SK-N-SH (cell line): ENCODE data around the gene CDH4. TPM values are rescaled to one million over a fixed set of nuclear protein-coding genes. Genes with fewer than 3 reads are reported as not detected.

ENCODE experiments used
- CTCF ChIA-PET: fragments of 300-600, 350-600 bp; formaldehyde crosslinking; extraction: SDS; loops from one replicate; lab custom pipeline; 2021; lab: Yijun Ruan, JAX
- POLR2A ChIA-PET: fragments of 350-600 bp; sonication (Branson Sonifier 250); formaldehyde crosslinking; extraction: SDS; loops from one replicate; lab custom pipeline; 2020; ENCODE audit warnings: antibody characterized with exemption, inconsistent platforms; lab: Yijun Ruan, JAX
- DNase-seq: peaks from one replicate; pipeline ENCODE4 v3.0.0; 2012
- H2AFZ ChIP-seq: fragments of 200-600 bp; sonication (generic); 2 replicates; pipeline ENCODE4 v1.8.1; 2016; ENCODE audit warnings: antibody characterized with exemption, mild to moderate bottlenecking, low read depth
- H3F3A ChIP-seq: fragments of 200-600 bp; sonication (generic); replicated peaks from 2 replicates; pipeline ENCODE3; 2016; ENCODE audit warnings: antibody characterized with exemption, mild to moderate bottlenecking; ENCODE audit not compliant: insufficient read depth
- H3K27ac ChIP-seq, 2 experiments: fragments of 200-500 bp in 1 of 2; fragments of 200-600 bp in 1 of 2; sonication (Bioruptor generic) in 1 of 2; sonication (generic), shearing (Covaris generic) in 1 of 2; 2 replicates each; pipeline versions ENCODE4 v1.5.1 to v1.6.1; 2014 to 2016; ENCODE audit warnings: low read depth in 2 of 2, inconsistent platforms in 1 of 2, low read length in 1 of 2, mild to moderate bottlenecking in 1 of 2, mixed read lengths in 1 of 2
- H3K27me3 ChIP-seq: fragments of 200-600 bp; sonication (generic), shearing (Covaris generic); 2 replicates; pipeline ENCODE4 v1.6.1; 2016; ENCODE audit warnings: mixed run types; ENCODE audit not compliant: insufficient read depth
- H3K36me3 ChIP-seq, 2 experiments: fragments of 200-500 bp in 1 of 2; fragments of 200-600 bp in 1 of 2; sonication (Bioruptor generic) in 1 of 2; sonication (generic) in 1 of 2; replicated peaks in 1 of 2; 2 replicates each; pipeline versions ENCODE3 to v1.5.1; 2014 to 2016; ENCODE audit warnings: low read length in 1 of 2, mild to moderate bottlenecking in 1 of 2; ENCODE audit not compliant: insufficient read depth in 2 of 2, control insufficient read depth in 1 of 2
- H3K4me1 ChIP-seq, 2 experiments: fragments of 200-500 bp in 1 of 2; fragments of 200-600 bp in 1 of 2; sonication (Bioruptor generic) in 1 of 2; sonication (generic), shearing (Covaris generic) in 1 of 2; 2 replicates each; pipeline versions ENCODE4 v1.5.1 to v1.6.1; 2014 to 2016; ENCODE audit warnings: low read depth in 1 of 2, low read length in 1 of 2, mixed run types in 1 of 2; ENCODE audit not compliant: insufficient read depth in 2 of 2, control insufficient read depth in 1 of 2
- H3K4me2 ChIP-seq: fragments of 200-600 bp; sonication (generic), shearing (Covaris generic); 2 replicates; pipeline ENCODE4 v1.6.1; 2017; ENCODE audit warnings: mixed run types
- H3K4me3 ChIP-seq, 2 experiments: fragments of 200-500 bp in 1 of 2; fragments of 200-600 bp in 1 of 2; sonication (Bioruptor generic) in 1 of 2; sonication (generic), shearing (Covaris generic) in 1 of 2; 2 replicates each; pipeline versions ENCODE4 v1.5.1 to v1.8.1; 2014 to 2016; ENCODE audit warnings: low read depth in 2 of 2, inconsistent platforms in 1 of 2, low read length in 1 of 2, mild to moderate bottlenecking in 1 of 2, mixed read lengths in 1 of 2, moderate library complexity in 1 of 2
- H3K79me2 ChIP-seq: fragments of 200-600 bp; sonication (generic); 2 replicates; pipeline ENCODE4 v1.8.1; 2017; ENCODE audit warnings: mild to moderate bottlenecking; ENCODE audit not compliant: insufficient read depth
- H3K9ac ChIP-seq: fragments of 200-600 bp; sonication (generic); 2 replicates; pipeline ENCODE4 v1.6.1; 2017; ENCODE audit warnings: mixed run types
- H3K9me2 ChIP-seq: fragments of 200-600 bp; sonication (generic); 2 replicates; pipeline ENCODE4 v1.6.1; 2017; ENCODE audit warnings: mixed run types
- H3K9me3 ChIP-seq: fragments of 200-600 bp; sonication (generic); 2 replicates; pipeline ENCODE4 v1.6.1; 2017; ENCODE audit warnings: mixed run types, mild to moderate bottlenecking, moderate library complexity
- H4K20me1 ChIP-seq: fragments of 200-600 bp; sonication (generic); 2 replicates; pipeline ENCODE4 v1.6.1; 2017; ENCODE audit warnings: mild to moderate bottlenecking, mixed run types; ENCODE audit not compliant: insufficient read depth
- CHD2 ChIP-seq: fragments of 150-350 bp; IDR thresholded peaks from 2 replicates; pipeline ENCODE4 v1.6.1; 2018; ENCODE audit warnings: low read length; ENCODE audit not compliant: partially characterized antibody
- ELF1 ChIP-seq: IDR thresholded peaks from 2 replicates; pipeline ENCODE4 v1.4.0; 2012
- EP300 ChIP-seq, 2 experiments: IDR thresholded peaks; 2 replicates each; pipeline versions ENCODE4 v1.4.0 to v1.6.1; 2012; ENCODE audit warnings: borderline replicate concordance in 1 of 2, low read depth in 1 of 2, low read length in 1 of 2
- EZH2phosphoT487 ChIP-seq: fragments of 200-600 bp; sonication (generic); IDR thresholded peaks from 2 replicates; pipeline ENCODE4 v1.6.1; 2017; ENCODE audit warnings: low read depth, mixed run types, mild to moderate bottlenecking, antibody characterized with exemption, moderate library complexity, borderline replicate concordance
- FOXJ3 ChIP-seq: sonication (generic); formaldehyde crosslinking; IDR thresholded peaks from 2 replicates; pipeline ENCODE4 v1.5.1; 2020; ENCODE audit warnings: mild to moderate bottlenecking, missing genetic modification reagents
- FOXM1 ChIP-seq: IDR thresholded peaks from 2 replicates; pipeline ENCODE4 v1.4.0; 2012; ENCODE audit warnings: low read depth, mild to moderate bottlenecking
- GABPA ChIP-seq: IDR thresholded peaks from 2 replicates; pipeline ENCODE4 v1.4.0; 2012; ENCODE audit warnings: low read depth, mild to moderate bottlenecking
- IRF3 ChIP-seq: fragments of 150-350 bp; IDR thresholded peaks from 2 replicates; pipeline ENCODE4 v1.6.1; 2016; ENCODE audit warnings: mild to moderate bottlenecking, low read depth, low read length
- MEF2A ChIP-seq: IDR thresholded peaks from 2 replicates; pipeline ENCODE4 v1.4.0; 2012; ENCODE audit warnings: low read depth, borderline replicate concordance
- MXI1 ChIP-seq: IDR thresholded peaks from 2 replicates; pipeline ENCODE4 v1.6.1; 2012; ENCODE audit warnings: mild to moderate bottlenecking, low read depth, low read length, improper control_type of control experiment
- NFIC ChIP-seq: IDR thresholded peaks from 2 replicates; pipeline ENCODE4 v1.4.0; 2012; ENCODE audit warnings: borderline replicate concordance
- POLR2AphosphoS5 ChIP-seq: IDR thresholded peaks from 2 replicates; pipeline ENCODE4 v1.6.1; 2012; ENCODE audit warnings: low read depth, low read length
- RAD21 ChIP-seq: IDR thresholded peaks from 2 replicates; pipeline ENCODE4 v1.6.1; 2012; ENCODE audit warnings: mild to moderate bottlenecking, low read length
- RFX5 ChIP-seq: IDR thresholded peaks from 2 replicates; pipeline ENCODE4 v1.6.1; 2012; ENCODE audit warnings: mild to moderate bottlenecking, improper control_type of control experiment, low read length
- SIN3A ChIP-seq: IDR thresholded peaks from 2 replicates; pipeline ENCODE4 v1.6.1; 2012; ENCODE audit warnings: low read depth, mild to moderate bottlenecking, low read length, moderate library complexity, borderline replicate concordance
- SMC3 ChIP-seq: IDR thresholded peaks from 2 replicates; pipeline ENCODE4 v1.6.1; 2012; ENCODE audit warnings: low read depth, low read length, improper control_type of control experiment
- TEAD4 ChIP-seq: IDR thresholded peaks from 2 replicates; pipeline ENCODE4 v1.4.0; 2012; ENCODE audit warnings: mild to moderate bottlenecking, borderline replicate concordance; ENCODE audit not compliant: insufficient read depth
- ZBTB33 ChIP-seq: IDR thresholded peaks from 2 replicates; pipeline ENCODE4 v1.4.0; 2012; ENCODE audit warnings: low read depth, borderline replicate concordance
- WGBS: methylation state at CpG from one replicate; pipeline ENCODE4 v1.1.6; 2017; ENCODE audit warnings: low lambda C conversion rate; 5-methylcytosine and 5-hydroxymethylcytosine counted together
- polyA plus RNA-seq, 3 experiments: library from polyadenylated mRNA; depleted of rRNA; stranded (reverse); fragments of >200 nt; gene quantifications; 2 replicates each; pipeline ENCODE4 v1.2.3, GENCODE V29; 2012
- TF ChIP-seq, protein P1 (sequence below): fragments of 150-350 bp; IDR thresholded peaks from 2 replicates; pipeline ENCODE4 v1.6.1; 2017; ENCODE audit warnings: antibody characterized with exemption, low read length, low read depth, borderline replicate concordance
- TF ChIP-seq, protein P2 (sequence below): fragments of 200-600 bp; sonication (generic); IDR thresholded peaks from 2 replicates; pipeline ENCODE4 v1.6.1; 2017; ENCODE audit warnings: antibody characterized with exemption, mild to moderate bottlenecking, moderate library complexity
- TF ChIP-seq, protein P3 (sequence below): IDR thresholded peaks from 2 replicates; pipeline ENCODE4 v1.4.0; 2012; ENCODE audit warnings: low read depth, borderline replicate concordance

The CDH4 gene
- polyA plus RNA-seq, 1 of the 3 experiments (the other 2 are of a cell fraction), result not detected

DNA sequence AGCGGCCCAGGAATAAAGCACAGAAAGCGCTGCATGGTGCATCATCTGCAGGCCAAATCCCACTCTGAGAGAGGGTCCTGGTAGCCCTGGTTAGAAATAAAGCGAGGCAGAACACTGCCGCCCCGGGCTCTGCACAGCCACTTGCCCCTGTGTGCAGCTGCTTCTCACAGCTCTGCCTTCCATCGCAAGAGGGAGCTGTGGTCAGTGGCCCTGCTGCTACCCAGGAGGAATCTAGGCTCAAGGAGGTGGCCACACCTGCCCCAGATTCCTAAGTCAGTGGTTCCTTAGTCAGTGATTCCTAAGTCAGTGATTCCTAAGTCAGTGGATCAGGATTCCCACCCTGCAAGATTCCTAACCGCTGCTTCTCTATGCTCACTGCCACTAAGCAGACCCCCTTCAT lies 8.8 kb downstream of the CDH4 start (continued):
- TF ChIP-seq ZBTB33 (no peak), SIN3A (no peak), POLR2AphosphoS5 (no peak)

- DNase-seq, result no peak
- Histone ChIP-seq H3K9me2 (no peaks in the 10 kb centered on the region), H3K79me2 (no peaks in the 10 kb centered on the region), H4K20me1 (no peaks in the 10 kb centered on the region), H3F3A (no peaks in the 10 kb centered on the region), H3K4me1 (no peaks in the 10 kb centered on the region; a peak in 1 of 4 replicates), H2AFZ (no peak overlapping the region), H3K9me3 (no peaks in the 10 kb centered on the region), H3K4me3 (no peak overlapping the region), H3K27ac (no peak overlapping the region), H3K36me3 (no peaks in the 10 kb centered on the region), H3K9ac (no peak overlapping the region), H3K4me2 (no peak overlapping the region), H3K27me3 (no peaks in the 10 kb centered on the region)
- ChIA-PET POLR2A (no interaction called here), CTCF (interaction anchor here (0.8 to 3.6 kb wide), 8 partner anchors 9 to 1205 kb away, joined by 3 to 25 read pairs (median 8); partner anchors contain the start of gene CDH4)
- WGBS, result 70% methylated on average over 4 of the region's 18 CpGs
- TF ChIP-seq ZBTB33 (no peak), EP300 (IDR thresholded peaks at IDR 0.05; ENCODE audit: borderline replicate concordance in 1 of 2, low read depth in 1 of 2, low read length in 1 of 2) (no peak), SMC3 (no peak), FOXJ3 (CRISPR knock-in tag) (no peak), GABPA (no peak), NFIC (no peak), CHD2 (no peak), RAD21 (no peak), TEAD4 (no peak), MXI1 (no peak), ELF1 (no peak), RFX5 (no peak), MEF2A (no peak), FOXM1 (no peak), IRF3 (no peak), EZH2phosphoT487 (no peak)
- TF ChIP-seq, protein P1, sequence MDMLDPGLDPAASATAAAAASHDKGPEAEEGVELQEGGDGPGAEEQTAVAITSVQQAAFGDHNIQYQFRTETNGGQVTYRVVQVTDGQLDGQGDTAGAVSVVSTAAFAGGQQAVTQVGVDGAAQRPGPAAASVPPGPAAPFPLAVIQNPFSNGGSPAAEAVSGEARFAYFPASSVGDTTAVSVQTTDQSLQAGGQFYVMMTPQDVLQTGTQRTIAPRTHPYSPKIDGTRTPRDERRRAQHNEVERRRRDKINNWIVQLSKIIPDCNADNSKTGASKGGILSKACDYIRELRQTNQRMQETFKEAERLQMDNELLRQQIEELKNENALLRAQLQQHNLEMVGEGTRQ, result no peak
- TF ChIP-seq, protein P2, sequence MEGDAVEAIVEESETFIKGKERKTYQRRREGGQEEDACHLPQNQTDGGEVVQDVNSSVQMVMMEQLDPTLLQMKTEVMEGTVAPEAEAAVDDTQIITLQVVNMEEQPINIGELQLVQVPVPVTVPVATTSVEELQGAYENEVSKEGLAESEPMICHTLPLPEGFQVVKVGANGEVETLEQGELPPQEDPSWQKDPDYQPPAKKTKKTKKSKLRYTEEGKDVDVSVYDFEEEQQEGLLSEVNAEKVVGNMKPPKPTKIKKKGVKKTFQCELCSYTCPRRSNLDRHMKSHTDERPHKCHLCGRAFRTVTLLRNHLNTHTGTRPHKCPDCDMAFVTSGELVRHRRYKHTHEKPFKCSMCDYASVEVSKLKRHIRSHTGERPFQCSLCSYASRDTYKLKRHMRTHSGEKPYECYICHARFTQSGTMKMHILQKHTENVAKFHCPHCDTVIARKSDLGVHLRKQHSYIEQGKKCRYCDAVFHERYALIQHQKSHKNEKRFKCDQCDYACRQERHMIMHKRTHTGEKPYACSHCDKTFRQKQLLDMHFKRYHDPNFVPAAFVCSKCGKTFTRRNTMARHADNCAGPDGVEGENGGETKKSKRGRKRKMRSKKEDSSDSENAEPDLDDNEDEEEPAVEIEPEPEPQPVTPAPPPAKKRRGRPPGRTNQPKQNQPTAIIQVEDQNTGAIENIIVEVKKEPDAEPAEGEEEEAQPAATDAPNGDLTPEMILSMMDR, result no peak
- TF ChIP-seq, protein P3, sequence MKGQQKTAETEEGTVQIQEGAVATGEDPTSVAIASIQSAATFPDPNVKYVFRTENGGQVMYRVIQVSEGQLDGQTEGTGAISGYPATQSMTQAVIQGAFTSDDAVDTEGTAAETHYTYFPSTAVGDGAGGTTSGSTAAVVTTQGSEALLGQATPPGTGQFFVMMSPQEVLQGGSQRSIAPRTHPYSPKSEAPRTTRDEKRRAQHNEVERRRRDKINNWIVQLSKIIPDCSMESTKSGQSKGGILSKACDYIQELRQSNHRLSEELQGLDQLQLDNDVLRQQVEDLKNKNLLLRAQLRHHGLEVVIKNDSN, result no peak
Measured at GRCh38 chr20:61262036-61262435, 10.0 kb downstream of the CDH4 start.
